DMS153 (cell line): ENCODE measurements around the gene TRIP4.

Source experiments
- DNase-seq: peaks from one replicate; lab custom pipeline; 2025; lab: John Stamatoyannopoulos, UW

The TRIP4 gene

DNA sequence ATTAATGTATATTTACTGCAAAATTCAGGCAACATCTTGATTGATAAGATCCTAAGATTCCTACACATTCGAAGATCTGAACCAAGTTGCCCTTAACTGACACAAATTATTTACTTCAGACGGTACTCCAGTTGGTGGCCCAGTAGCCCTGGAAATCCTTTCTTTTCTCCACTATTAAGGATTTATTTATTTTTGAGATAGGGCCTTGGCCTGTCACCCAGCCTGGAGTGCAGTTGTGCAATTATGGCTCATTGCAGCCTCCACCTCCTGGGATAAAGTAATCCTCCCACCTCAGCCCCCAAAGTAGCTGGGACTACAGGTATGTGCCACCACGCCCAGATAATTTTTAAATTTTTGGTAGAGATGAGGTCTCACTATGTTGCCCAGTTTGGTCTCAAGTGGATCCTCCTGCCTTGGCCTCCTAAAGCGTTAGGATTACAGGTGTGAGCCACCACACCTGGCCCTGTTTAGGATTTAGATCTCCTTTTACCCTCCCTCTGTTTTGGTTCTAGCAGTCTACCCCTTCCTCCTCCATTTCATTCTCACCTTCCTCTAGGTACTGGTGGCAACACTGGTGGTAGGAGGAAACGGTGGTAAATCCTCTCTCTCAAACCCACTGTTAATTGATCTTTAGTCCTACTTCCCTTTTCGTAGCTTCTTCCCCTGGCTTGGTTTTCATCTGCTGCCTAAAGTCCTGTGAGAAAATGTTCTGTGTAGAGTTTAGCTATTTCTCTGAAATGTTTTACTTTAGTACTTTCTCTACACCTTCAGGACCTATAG, 60.1 kb downstream of the TRIP4 start:
- no peak for DNase-seq

DNA sequence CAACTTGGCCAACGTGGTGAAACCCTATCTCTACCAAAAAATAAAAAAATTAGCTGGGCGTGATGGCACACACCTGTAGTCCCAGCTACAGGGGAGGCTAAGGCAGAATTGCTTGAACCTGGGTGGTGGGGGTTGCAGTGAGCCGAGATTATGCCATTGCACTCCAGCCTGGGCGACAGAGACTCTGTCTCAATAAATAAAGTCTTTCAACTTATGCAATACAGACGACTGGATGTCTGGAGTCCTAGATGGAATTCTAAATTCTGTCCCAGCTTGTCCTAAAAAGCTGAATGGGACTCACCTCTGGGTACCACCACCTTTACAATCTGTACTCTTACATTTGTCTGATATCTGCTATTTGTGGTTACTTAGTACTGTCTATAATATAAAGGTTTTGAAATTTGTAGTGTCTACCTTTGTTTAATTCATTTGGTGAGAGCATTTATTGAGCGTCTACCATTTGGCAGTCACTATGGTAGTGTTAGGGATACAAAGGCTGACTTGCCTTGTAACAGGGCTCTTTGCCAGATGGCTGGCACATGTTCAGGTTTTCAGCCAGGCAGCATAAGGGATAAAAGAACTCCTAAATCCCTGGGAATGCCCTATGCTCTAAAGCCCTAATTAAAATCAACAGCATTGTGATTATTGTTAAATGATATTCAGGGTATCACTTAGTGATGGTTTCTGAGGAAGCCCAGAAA, 65.5 kb downstream of the TRIP4 start:
- peak; percentile 33 for DNase-seq

DNA sequence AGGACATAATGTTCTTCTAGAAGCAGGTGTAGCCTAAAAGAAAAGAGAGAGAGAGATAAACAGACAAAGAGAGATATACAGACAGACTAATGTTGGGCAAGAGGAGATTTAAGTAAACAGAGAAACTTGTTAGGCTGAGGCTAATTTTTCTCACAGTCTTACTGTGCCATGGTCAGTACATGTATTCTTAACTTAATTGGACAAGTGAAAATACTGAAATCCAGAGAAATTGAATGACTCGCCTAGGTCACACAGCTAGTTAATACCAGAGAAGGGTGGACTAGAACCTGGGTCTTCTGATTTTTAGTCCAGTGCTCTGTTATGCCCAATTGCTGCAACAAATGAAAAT, 66.0 kb downstream of the TRIP4 start:
- no peak for DNase-seq

DNA sequence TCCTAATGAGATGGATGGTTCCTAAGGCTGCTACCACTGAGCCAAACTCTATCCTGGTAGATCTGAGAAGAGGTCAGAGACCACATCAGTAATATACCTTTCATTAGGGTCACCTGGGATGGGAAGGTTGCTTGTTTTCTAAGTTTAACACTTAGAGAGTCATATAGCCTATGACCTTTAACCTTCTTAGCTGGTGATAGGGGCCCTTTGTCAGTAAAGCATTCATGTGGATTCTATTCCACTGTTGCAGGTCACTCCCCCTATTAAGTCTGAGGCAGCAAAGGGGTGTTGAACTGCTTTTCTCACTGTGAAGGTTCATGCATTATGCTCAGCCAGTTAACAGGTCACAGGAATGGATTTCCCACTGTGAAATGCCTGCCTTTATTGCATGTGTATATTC, 66.6 kb downstream of the TRIP4 start:
- DNase-seq = no peak

DNA sequence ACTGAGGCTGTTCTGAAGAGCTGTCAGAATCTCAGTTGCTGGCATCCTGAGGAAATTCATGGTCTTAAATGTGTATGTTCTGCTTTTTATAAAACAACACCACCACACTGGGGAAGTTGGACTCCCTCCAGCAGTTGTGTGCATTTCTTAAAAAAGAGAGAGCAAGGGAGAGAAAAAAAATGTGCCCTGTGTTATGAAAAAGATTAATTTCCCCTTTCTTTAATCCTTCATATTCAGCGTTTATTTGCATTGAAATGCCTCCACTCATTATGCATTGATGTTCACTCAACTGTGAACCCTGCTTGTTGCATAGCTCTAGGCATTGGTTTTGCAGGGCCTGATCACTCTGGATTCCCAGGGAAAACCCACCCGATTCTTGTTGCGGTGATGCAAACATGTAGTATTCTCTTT, 68.3 kb downstream of the TRIP4 start:
- DNase-seq = no peak

DNA sequence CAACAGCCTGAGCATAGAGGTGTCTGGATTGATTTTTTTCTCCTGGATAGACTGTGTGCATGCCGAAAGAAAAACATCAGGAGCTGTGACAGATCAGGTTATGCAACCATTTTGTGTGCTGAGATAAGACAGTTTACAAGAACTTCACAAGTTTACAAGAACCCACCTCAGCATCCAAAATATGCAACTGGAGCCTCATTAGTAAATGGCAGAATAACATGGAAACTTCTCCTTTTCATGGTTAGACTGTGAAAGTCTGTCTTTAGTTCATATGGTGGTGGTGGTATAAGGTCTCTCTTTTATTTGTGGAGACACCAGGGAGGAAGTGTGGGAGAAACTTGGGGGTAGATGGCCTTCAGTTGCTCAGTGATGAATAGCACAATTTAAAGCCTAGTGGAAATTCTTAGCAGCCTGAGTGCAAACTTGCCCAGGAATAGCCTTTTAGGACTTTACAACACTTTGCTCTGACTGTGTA, 69.0 kb downstream of the TRIP4 start:
- no peak for DNase-seq

DNA sequence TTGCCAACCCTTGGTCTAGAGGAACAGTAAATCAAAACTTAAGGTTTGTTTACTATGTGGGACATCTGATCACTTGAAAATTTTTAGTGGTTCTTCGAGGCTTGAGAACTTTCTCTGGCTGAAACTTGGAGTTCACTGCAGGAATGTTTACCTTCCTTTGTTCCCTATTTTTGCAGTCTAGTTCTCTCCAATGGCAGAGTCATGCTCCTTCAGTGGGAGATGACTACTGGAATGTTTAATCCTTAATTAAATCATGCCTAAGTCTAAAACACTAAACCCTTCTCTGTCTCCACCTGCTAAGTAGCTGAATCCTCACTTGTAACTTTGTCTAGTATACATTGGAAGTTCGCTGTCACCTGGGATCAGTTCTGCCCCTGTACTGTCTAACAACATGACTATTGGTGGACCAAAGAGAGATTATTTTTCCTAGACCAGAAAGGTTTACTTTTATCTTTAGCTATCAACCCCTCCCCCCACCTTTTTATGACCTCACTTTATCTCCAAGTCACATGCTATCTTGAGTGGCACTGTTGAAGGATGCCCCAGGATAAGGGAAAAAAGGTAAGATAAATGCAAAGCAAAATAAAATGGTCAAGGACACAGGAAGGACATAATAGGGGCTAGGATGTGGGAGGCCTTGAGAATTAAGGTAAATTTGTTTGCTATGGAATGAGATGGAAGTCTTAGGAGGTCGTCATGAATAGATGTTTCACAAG, 71.6 kb downstream of the TRIP4 start:
- DNase-seq = no peak

DNA sequence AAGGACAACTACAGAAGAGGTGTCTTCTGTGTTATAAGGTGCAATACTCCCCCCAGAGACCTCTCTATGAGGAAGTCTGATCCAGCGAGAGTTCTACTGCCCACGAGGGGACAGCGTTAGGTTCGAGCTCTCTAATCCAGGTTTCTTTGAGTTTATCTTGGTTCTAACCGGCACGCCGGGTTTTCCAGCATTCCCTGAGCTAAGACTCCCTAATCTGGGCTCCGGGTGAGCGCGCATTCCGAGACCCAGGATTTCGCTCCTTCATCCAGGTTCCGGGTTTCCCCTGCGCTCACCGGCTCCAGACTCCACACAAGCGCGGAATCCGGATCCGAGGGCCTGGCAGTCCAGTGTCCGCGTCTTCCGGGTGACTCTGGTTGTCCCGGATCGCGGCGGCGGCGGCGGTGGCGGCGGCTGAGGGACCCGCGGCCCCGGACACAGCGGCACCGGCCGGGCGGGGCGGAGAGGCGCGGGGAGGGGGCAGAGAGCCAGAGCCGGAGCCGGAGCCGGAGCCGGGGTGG, 72.6 kb downstream of the TRIP4 start, which contains the start of gene ZNF609:
TSS of gene ZNF609 (plus strand) at position 373 of the 518 bp plus-strand sequence. CDS start 38,842 bp downstream, outside the sequence.
- peak; percentile 46 for DNase-seq

DNA sequence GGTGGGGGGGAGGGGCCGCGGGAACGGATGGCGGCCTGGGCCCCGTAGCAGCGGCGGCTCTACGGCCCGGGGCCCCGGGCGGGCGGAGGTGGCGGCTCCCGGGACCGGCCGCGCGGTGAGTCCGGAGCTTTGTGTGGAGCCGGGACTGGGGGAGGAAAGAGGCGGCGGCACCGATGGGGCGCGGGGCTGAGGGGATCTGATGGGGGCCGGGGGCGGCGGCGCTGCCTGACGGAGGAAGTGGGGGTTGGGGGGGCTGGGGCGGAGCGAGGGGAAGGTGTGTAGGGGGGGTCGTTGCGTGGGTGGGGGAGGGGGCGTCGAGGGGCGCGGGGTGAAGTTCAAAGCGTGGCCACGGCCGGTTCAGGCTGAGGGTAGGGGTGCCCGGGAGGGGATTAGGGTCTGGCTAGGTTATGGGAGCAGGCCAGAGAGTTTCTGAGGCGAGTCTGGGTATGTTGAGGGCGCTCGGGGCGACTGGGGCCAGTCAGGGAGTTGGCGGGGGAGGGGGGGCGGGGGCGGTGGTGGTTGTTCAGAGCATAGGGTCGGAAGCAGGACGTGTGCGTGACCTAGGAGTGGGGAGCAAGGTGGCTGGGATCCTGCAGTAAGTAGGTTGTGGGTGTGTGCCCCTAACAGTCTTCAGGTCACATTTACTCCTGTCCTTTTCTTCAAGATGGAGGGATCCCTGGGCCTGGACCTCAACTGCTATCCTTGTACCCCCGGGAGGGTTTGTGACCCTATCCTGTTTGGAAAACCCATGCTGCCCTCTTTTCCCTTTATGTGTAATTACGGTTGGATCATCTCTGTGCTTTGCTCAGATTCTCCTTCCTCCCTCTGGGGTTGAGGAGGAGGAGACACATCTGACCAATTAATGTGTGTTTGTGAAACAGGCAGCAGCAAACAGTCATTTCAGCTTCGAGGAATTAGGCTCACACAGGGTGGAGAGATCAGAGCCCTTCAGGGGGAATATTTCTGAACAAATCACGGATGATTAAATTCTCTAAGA, 73.4 kb downstream of the TRIP4 start:
- DNase-seq = peak; percentile 1

DNA sequence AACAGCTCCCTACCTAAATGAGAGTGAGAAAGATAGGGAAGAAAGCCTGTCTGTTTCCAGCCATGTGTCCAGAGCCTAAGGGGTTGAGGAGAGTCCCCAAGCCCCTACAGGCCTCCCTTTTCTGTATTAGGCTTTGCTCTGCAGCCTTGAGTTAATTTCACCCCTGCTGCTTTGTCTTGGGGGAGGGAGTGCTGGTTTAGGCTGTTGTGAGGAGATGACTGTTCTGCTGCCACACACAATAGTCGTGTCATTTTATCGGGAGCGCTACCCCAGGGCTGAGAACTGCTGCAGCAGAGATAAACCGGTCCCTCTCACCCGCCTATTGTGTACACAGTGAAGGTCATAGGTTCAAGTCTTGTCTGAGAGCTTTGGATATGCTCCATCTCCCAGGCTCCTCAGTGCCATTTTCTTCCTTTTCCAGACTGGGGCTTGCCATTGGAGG, 74.1 kb downstream of the TRIP4 start:
- DNase-seq = no peak

DNA sequence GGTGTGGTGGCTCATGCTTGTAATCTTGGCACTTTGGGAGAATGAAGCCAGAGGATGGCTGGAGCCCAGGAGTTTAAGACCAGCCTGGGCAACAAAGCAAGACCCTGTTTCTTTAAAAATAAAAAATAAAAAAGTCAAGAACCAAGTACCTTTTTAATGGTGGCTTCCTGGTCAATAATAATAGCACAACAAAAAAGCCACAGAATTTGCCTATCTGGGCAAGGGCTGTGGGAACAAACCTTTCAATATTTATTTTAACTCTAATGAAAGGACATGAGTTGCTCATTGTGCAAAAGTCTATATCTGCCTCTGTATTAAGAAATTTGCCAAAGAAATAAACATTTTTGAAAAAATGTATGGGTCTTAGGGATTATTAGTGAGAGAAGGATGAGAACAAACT, 74.9 kb downstream of the TRIP4 start:
- DNase-seq = no peak

DNA sequence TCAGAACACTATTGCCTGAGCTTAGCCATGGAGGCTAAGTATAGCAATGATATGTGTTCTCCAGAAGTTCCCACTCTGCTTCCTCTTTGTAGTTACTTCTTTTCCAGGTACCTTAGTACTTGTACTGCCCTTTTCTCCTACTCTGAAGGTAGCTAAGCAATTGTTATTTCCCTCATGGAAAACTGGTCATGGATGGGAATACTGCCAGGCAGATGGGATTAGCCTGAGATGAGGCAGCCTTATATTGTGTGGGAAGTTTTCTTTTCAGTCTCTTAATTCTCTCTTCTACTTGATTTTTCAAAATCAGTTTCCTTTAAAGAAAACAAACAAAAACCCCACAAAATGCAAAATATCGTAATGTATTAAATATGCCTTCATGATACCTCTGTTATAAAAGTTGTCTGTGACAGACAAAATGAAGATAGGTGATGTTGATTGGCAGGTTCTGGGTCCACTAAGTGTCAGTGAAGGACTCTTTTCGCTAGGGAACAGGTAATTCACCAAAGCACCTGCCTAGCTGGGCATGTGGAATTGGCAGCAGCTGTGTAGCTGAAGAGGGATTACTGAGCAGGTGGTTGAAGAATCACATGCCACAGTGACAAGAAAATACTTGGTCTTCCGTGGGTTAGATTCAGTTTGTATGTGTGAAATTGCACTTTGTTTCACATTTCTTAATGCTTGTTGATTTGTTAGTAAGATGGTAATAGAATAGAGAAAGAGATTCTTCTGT, 76.8 kb downstream of the TRIP4 start:
- DNase-seq = peak; percentile 11

DNA sequence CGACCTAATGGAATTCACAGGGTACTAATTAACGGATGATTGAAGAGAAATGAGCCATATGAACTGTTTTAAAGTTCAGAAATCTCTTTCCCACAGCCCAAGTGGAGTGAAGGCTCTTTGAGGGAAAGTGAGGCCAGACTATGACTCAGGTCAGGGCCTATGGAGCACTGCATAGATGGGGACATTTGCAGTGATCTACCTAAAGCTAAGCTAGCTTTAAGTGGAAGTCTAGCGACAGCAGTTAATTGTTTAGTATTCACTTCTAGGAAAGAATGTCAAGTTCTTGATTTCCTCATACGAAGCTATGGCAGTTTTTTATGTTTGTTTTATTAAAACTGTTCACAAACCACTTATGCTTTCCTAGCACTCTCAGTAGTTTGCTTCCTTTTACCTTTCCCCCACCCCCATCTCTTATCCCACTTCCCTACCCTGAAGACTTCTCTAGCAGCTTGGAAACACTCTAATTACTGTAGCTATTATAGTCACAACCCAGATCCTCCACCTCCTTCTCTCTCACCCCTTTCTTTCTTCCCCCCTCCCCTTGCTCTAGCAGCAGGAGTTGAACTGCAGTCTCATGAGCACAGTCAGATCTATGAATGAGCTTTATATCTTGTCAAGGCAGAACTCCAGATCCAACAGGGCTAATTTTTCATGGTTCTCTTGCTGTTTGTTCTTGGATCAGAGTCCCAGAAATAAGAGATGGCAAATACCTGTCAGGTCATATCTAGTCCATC, 78.9 kb downstream of the TRIP4 start:
- no peak for DNase-seq

DNA sequence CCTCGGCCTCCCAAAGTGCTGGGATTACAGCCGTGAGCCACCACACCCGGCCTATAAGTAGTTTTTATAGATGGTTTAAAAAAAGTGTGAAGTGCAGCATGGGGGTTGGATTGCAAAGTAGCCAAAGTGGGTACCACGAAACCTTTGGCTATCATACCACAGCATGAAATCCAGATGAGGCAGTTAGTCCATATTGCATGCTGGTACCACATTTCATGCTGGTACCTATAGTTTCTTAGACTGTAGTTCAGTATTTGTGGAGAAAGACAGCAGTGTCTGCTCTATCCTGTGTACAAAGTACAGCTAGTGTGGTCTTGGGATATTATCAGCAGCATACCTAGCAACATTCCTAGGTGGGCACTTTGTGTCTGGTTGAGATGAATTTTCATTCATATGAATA, 84.5 kb downstream of the TRIP4 start:
- DNase-seq = no peak

DNA sequence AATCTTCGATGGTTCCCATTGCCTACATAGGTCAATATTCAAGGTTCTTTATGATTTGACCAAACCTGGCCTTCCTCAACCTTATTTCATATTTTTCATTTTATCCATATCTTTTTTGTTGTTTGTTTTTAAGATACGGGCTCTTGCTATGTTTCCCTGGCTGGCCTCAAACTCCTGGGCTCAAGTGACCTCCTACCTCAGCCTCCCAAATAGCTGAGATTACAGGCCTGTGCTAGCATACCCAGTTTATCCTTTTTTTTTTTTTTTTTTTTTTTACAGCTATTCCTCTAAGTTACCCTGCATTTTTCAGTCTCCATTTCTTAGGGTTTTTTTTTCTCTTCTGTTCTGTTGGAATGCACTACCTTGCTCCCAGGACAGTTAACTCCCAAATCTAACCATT, 87.2 kb downstream of the TRIP4 start:
- DNase-seq = no peak

DNA sequence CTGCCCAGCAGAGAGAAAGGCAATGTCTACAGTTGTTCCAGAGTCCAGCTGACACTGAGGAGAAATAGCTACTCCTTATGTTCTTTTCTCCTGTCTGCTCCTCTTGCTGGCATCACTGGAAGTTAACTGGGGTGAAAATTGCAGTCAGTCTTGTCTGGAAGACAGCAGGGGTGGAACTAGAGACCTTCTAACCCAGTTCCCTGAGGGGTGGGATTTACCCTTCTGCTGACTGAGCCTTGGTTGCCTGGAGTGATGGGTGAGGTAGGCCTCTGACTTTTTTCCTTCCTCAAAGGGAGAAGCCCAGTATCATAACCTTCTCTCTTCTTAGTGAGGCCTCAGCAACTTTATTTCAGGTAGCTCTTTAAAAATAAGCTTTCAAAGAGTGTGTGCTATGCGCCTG, 88.9 kb downstream of the TRIP4 start:
- DNase-seq = no peak

DNA sequence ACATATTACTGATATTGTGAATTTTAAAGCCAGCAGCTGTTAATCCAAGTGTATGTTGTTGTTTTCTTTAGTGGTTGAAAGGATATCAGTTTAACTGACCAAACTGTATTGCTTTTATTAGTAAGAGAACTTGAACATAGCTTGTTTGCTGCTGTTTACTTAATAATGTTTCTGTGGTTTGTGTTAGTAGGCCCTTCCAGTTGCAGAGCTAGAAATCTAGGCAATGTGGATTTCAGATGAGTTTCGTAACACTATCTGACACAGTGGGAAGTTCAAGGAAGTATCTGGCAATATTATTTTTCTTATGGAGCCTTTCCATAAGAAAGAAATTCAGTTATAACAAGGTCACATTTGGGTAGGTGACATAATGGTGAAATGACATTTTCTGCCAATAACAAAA, 91.2 kb downstream of the TRIP4 start:
- no peak for DNase-seq

DNA sequence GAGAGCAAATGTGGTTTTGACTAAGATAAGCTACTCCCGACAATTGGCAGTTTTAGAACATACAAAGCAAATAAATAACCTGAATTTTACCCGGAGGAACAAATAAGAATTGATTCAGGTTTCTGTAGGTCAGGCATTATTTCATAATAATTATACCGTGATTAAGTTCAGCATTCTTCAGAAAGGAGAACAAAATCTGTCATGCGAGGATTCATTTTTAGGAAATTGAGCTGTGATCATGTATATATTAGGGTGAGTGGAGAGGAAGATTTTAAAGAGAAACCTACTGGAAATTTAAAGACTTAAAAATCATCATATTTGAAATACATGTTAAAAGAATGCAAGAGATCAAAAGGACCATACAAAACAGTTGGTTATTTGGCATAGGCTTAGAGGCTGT, 93.3 kb downstream of the TRIP4 start:
- DNase-seq = no peak

DNA sequence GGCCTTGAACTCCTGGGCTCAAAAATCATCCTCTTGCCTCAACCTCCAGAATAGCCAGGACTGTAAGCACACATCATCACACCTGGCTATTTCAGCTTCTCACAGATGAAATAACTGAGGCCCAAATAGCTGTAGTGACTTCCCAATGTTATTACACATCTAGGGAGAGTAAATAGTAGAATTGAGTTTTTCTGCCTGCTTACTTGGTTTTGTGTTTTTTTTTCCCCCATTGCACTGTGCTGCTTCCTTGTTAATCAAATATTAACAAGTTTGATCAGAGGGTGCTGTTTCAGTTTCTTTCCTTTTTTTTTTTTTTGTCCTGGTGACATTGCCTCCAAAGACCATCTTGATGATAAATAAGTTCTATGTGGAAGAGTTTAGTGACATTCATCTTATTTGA, 96.1 kb downstream of the TRIP4 start:
- no peak for DNase-seq

DNA sequence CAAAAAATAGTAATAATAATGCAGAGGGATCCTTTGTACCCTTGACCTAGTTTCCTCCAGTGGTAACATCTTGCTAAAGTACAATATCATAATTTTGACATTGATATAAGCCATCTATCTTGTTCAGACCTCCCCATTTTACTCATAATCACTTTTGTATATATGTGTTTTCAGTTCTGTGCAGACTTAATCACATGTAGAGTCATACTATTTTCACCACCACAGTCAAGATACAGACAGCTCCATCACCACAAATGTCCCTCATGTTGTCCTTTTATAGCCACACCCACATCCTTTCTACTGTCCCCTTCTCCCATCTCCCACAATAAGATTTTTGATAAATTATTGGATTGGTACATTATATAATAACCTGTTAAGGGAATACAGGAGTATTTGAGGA, 98.2 kb downstream of the TRIP4 start:
- no peak for DNase-seq
